GM12892 (cell line): ENCODE measurements around the gene NPPA.

Experiments used
- POLR2AphosphoS5 ChIP-seq: IDR thresholded peaks from 2 replicates; pipeline ENCODE4 v1.6.1; 2011; ENCODE audit warnings: low read depth, low read length, control low read depth
- TAF1 ChIP-seq: IDR thresholded peaks from 2 replicates; pipeline ENCODE4 v1.6.1; 2011; ENCODE audit warnings: low read depth, mild to moderate bottlenecking, control low read depth, low read length, borderline replicate concordance

- TF ChIP-seq TAF1 (no peak), POLR2AphosphoS5 (no peak)
Measured at GRCh38 chr1:11855430-11855829, 7.8 kb upstream of the NPPA start.
